ENCODE measurements around the gene MVB12B. TPM values are rescaled to one million over a fixed set of nuclear protein-coding genes. Genes with fewer than 3 reads are reported as not detected.
A peak's percentile ranks its signal among the peaks of the same experiment; 100 is the strongest.
"Not testable (repeated sequence)": the region's sequence is repeated elsewhere in the genome, so short reads cannot be mapped to it uniquely, and the experiment has no call there.

Gene MVB12B
- total RNA-seq, 1 donor from 2014 or later = 2.5 TPM

DNA sequence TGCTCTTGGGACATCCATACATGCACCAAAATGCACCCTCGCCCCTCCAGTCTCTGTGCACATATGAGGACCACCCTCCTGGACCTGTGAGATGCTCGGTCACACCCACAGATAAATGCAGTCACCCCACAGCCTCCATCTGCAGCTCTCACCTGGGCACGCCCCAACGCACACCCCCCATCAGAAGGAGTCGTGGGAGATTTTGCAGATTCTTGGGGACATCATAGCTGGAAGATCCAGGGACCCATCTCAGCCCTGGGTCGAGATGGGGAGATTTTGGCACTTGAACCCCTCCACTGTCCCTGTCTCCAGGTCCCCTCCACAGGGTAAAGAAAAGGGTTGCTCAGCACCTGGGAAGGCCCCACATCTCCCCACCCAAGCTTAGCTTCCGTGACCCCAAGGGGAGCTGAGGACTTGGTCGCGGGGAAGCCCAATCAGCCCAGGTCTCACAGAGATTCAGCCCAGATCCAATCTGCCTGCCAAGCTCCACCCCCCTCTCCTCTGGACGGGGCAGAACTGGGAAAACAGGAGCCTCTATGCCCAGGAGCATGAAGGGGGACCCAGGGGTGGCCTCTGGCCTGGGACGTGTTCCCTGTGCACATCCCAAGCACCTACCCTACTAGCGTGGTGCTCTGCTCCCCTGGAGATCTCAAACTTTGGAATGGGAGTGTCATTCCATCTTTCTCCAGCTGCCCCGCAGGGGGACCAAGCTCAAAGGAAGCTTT is 197.9 kb downstream of the MVB12B start:
- no peak for ATAC-seq

DNA sequence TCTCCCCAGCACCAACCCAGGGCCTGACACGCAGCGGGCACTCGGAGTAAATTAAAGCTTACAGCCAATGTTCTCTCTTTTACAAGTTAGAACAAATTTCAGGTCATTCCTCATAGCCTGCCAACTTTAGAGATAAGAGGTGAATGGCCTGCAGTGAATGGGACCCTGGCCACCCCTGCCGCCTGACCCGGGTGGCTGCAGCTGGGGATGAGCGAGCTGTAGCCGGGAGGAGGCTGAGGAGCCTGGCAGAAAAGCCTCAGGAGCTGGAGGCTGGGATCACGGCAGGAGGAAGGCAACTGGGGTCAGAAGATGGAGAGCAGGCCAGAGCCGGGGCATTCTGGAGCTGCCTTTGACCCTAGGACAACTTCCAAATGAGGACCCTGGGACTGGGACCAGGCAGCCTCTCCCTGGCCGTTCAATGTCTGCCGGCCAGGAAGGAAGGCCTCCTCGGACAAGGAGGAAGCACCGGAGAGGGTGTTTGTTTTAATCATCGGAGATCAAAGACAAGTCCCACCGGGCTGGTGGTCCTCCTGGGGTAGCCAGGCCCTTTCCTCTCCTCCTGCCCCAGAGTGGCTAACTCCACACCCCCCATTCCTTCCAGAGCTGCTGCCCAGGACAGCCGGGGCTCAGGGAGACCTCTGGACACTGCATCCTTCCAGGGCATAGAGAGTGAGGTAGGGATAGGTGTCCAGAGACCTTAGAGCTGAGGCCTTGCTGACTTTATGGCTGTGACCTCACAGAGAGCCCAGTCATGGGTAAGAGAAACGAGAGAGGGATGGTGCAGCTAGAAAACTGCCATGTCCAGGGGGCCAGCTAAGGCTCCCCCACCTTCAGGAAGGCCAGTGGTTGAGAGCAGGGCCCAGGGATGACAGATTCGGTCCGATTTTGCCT is 199.8 kb downstream of the MVB12B start:
- ATAC-seq = no peak

DNA sequence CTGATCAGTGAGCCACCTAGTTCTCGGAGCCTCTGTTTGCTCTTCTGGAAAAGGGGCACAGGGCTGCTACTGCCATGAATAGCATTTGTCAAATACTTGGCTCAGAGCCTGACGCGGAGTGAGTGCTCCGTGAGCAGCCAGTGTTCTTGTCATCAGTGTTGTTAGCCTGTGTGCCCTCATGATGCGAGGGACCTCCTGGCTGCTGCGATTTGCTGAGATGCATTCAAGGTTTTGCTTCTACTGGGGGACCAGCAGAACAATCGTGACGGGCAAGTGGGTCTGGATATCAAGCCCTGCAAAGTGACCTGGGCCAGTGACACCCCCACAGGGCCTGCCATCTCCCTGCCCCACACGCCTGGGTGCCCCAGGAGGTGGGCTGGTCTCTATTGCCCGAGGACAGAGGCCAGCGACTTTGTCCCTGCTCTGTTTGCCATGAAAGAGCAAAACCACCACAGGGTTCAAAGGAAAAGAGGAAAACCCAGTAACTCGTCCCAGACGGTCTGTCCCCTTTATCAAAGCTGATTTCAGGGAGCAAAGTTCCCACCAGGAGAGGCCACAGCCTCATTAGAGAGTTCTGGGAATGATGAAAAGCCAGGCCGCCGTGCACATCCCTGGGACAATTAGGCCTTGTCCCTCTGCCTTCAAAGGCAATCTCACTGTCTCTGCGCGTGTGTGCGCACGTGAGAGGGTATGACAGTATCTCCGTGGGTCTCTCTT is 200.6 kb downstream of the MVB12B start:
- ATAC-seq = no peak

GRCh38 chr9:126528111-126528510 is 201.5 kb downstream of the MVB12B start:
- ATAC-seq = no peak

- ATAC-seq = no peak
Measured at GRCh38 chr9:126528915-126529314, 202.3 kb downstream of the MVB12B start.

GRCh38 chr9:126531035-126531571 is 204.5 kb downstream of the MVB12B start:
- no peak for ATAC-seq

- no peak for ATAC-seq
Measured at GRCh38 chr9:126531591-126531990, 205.0 kb downstream of the MVB12B start.

GRCh38 chr9:126532019-126532462 is 205.4 kb downstream of the MVB12B start:
- ATAC-seq = no peak

DNA sequence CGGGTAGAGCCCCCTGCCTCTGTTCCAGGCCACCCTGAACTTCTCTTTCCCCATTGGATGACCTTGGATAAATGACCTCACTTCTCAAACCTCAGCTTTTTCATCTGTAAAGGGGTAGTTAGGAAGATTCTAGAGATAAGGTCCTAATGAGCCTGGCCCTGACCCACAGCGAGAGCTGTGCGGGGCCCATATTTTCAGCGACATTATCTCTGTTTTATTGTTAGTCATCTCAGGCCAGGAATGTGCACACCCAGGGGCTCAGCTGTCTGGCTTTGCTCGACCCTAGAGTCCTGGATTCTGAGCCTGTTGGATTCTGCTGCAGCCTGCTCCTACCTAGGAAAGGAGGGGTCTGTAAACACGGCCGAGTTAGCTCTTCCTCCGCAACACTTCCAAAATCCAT is 205.9 kb downstream of the MVB12B start:
- ATAC-seq = peak; percentile 17

GRCh38 chr9:126532951-126533925 is 206.6 kb downstream of the MVB12B start:
- ATAC-seq = no peak

DNA sequence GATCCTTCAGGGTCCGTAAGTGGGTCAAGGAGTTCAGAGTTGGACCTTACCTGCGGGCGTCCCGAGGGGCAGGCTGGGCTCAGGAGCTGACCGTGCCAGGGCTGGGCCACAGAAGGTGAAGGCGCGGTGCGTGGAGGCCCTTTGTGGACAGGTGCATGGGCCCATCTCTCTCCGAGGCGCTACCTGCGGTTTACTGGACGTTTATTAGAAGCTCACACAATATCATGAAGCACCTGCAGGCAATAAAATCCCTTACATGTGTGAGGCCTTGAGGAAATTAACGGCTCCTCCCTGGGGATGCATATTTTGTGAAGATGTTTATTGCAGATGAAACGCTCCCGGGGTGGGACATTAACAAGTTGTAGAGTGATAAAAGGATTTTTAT is 207.3 kb downstream of the MVB12B start:
- ATAC-seq = no peak

DNA sequence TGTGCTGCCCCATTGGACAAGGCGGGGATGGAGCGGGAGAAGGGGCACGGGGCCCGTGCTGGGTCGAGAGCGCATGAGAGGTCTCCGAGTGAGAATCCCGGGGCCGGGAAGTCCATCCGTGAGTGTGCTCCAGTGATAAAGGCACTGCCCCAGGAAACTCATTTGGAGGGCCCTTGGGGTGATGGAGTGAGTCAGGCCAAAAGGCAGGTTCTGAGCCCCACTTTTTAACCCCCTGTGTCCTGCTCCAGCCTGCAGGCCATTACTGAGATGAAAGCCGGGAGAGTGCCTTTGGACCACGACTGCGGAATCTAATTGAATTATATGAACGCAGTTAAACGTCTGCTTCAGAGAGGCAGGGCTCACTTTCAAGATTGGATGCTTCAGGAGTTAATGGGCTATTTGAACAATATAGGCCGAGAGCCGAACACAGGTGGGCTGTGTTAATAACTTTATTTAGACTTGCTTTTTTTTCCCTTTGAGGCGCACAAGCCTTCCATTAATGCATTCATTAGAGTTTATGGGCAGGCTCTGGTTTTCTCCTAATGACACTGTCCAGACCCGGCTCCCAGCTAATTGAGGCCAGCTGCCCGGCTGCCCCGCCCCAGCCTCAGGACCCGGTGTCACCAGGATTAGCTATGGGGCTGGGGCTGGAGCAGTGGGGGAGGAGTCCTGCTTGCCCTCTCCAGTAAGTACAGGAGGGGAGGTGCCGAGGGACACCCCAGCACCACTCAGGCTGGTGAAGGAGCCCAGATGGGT is 208.0 kb downstream of the MVB12B start:
- ATAC-seq = peak; percentile 19

GRCh38 chr9:126536131-126536530 is 209.5 kb downstream of the MVB12B start:
- ATAC-seq = no peak

DNA sequence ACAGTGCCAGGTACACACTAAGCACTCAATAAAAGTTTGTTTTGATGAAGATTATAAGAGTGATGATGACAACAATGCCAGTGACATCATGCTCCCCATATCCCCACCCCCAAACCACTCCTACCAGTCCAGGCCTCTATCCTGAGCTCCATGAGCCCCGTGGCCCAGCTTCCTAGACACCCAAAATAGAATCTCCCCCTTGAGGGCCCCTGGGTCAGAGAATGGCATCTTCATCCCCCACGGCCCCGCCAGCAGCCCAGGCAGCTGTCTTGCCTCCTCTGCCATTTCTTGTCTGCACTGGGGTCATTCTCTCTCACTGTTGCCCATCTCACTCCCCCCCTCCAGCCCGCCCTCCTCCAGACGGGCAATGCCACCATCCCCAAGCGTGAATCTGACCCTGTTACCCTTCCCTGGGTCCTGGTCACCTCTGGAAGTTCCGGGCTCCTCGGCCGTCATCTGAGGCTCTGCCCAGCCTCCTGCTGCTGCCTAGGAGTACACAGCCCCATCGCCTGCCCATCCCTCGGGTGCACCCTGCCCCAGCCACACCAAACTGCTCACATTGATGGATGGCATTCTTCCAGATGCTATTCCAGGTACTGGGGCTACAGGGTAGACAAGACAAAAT is 210.3 kb downstream of the MVB12B start:
- no peak for ATAC-seq

- no peak for ATAC-seq
Measured at GRCh38 chr9:126538550-126538949, 211.9 kb downstream of the MVB12B start.

- ATAC-seq = not testable (repeated sequence)
Measured at GRCh38 chr9:126540398-126540797, 213.8 kb downstream of the MVB12B start.

DNA sequence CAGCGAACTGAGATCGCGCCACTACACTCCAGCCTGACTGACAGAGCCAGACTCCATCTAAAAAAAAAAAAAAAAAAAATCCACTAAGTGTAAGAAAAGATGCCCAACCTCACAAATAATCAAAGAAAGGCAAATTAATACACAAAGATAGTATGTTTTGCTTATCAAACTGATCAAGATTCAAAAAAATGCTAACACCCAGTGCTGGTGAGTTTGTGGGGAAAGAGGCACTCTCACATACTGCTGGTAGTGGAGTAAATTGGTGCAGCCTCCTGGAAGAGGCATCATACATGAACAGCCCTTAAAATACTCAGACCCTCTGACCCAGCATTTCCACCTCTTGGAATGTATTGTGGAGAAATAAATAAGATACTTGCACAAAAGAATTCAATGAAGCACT is 216.9 kb downstream of the MVB12B start:
- ATAC-seq = no peak

DNA sequence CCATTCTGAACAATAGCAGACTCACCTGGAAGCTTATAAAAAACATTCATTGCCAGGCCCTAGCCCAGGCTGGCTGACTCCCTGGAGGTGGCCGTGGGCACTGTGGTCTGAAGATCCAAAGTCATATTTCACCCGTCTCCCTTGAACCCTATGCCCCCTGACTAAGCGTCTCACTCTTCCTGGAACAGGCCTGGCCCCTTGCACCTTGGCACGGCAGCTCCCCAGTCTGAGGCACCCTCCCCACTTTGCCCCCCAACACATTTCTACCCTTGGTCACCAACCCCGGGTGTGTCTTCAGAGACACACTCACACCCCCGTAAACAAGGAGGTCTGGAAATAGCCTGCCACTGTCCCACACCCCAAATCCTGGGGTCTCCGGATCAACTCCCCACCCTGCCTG is 218.5 kb downstream of the MVB12B start:
- ATAC-seq = no peak

DNA sequence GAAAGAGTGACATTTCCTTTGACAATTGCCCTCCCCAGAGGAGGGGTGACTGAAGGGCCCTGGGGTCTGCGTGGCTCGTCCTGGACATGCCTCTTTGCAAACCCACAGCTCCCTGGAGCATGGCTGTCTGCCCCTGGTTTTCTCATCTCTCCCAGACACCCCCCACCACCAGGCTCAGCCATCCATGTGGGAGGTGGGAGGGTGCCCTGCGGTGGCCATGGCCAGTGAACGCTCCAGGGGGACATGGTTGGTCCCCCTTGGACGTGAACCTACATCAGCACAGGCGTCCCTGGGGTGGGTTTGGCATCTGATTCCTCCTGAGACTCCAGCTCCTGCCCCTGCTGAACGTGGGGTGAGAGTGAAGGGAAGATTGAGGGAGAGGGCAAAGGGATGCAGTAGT is 219.4 kb downstream of the MVB12B start:
- no peak for ATAC-seq

GRCh38 chr9:126548312-126548711 is 221.7 kb downstream of the MVB12B start:
- no peak for ATAC-seq

Data from esophagus mucosa (tissue), 1 donor.